ENCODE results near the gene FIBCD1.

Gene FIBCD1, protein sequence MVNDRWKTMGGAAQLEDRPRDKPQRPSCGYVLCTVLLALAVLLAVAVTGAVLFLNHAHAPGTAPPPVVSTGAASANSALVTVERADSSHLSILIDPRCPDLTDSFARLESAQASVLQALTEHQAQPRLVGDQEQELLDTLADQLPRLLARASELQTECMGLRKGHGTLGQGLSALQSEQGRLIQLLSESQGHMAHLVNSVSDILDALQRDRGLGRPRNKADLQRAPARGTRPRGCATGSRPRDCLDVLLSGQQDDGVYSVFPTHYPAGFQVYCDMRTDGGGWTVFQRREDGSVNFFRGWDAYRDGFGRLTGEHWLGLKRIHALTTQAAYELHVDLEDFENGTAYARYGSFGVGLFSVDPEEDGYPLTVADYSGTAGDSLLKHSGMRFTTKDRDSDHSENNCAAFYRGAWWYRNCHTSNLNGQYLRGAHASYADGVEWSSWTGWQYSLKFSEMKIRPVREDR

DNA sequence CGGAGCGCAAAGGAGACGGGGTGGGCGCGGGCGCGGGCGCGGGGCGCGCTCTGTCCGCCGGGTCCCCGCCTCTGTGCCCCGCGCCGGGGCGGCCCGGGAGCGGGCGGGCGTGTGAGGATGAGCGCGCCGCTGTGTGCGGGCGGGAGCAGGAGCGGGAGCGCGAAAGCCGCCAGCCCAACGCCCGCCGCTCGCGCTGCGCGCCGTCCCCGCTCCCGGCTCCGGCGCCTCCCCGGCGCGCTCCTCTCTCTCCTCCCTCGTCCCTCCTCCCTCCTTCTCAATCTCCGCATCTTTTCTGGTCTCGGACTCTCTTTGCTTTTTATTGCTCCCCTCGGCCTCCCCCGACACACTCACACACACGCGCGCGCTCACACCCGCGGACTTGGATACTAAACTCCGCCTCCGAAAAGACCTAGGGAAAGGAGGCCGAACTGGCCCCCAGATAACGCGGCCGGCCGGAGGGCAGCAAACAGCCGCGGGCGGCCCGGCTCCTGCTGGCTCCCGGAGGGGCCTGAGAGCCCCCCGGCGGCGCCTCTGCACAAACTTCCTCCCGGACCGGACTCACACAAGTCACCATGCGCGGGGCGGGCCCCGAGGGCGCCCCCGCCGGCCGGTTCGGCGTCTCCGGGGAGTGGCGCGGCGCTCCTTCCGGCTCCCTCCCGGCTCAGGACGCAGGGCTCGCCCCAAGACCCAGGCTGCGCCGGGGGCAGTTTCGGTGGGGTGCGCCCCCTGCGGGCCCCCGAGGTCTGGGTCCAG, at the start of gene FIBCD1:
Gene FIBCD1 (minus strand): TSS at position 596 of the 753 bp plus-strand sequence. CDS start 640 bp downstream, outside the sequence.
- peak; percentile 31 for DNase-seq

DNA sequence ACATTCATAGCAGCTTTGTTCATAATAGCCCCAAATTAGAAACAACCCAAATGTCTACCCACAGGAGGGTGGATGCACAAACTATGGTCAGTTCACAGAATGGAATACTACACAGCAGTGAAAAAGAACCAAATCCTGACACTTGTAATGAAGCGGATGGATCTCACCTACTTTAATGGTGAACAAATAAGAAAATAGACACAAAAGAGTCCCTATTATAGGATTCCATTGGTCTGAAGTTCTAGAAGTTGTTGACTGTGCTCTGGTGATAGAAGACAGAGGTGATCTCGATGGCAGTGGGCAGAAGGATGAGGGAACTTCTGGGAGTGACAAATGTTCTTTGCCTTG, 49.3 kb upstream of the FIBCD1 start:
- DNase-seq = no peak

DNA sequence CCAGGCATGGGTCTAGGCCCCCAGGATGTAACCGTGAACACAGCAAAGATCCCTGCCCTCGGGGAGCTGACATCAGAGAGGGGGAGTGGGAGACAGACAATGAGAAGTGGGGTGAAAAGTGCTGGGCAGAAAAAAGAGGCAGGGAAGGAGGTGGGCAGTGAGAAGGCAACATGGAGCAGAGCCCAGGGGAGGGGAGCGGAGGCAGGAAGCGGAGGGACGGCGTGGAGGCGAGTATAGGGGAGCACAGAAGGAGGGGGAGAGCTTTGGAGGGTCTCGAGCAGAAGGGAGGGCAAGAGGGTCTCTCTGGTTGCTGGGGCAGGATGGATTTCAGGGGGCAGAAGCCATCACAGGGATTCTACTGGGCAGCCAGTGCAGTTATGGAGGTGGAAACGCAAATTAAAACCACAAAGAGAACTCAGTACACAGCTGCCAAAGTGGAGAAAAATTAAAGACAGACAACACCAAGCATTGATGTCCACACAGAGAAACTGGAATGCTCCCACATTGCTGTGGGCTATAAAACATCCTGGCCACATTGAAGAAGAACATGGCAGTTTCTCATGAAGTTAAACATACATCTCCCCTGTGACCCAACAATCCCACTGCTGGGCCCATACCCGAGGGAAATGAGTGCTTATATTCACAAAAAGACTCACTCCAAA, 48.8 kb upstream of the FIBCD1 start:
- no peak for DNase-seq

DNA sequence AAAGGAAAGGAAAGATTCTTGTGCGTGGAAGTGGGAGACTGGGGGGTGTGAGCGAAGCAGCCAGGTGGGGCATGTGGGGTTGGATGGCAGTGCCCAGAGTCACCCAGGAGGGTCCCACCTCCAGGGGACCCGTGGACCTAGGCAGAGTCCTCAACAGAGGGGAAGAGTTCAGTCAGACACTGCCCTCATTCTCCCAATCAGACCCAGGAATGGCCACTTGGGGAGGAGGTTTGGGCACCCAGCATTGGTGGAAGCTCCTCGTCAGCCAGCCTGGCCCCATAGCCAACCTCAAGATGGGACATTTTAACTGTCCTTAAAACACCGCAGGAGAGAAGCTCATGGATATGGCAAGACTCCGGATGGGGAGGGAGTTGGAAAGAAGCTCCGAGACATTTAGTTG, 48.0 kb upstream of the FIBCD1 start:
- no peak for DNase-seq

DNA sequence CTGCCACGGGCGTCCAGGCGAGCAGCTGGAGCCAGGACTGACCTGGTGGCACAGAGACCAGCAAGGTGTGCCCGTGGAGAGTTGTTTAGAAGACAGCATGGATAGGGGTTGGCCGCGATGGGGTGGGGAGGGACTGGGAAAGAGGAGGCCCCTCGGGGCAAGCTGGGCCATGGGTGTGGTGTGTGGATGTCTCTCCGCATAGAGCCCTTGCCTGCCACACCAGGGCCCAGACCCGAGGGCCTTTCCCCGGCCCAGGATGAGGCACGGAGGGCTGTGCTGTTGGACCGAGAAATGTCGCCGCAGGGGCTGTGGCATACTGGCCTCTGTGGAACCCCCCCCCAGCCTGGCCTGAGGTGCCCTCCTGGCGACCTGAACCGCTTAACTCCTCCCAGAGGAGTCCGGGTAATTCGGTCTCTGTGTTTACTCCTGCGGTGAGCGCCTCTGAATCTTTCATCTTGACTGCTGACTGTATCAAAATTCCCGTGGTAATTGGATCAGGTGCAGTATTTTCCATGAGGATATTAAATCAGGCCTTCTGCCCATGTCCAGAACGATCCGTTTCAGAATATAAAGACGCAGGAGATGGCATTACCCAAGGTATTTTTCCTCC, 47.4 kb upstream of the FIBCD1 start:
- no peak for DNase-seq

DNA sequence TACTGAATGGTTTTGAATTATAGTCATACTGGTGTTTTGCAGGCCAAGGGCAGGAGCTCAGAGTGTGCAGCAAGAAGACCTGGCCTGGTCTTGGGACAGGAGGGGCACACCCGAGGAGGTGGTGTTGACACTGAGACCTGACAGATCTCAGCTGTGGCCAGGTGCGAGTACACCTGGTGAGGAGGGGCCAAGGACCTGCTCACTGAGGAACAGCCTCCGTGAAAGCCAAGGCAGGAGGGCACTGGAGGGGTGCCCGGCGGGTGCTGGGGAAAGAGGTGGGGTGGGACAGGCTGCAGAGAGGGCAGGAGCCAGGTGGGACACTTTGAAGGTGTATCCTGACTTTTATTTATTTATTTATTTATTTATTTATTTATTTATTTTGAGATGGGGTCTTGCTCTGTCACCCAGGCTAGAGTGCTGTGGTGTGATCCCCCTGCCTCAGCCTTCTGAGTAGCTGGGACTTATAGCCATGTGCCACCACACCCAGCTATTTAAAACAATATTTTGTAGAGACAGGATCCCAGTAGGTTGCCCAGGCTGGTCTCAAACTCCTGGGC, 46.6 kb upstream of the FIBCD1 start:
- DNase-seq = no peak

DNA sequence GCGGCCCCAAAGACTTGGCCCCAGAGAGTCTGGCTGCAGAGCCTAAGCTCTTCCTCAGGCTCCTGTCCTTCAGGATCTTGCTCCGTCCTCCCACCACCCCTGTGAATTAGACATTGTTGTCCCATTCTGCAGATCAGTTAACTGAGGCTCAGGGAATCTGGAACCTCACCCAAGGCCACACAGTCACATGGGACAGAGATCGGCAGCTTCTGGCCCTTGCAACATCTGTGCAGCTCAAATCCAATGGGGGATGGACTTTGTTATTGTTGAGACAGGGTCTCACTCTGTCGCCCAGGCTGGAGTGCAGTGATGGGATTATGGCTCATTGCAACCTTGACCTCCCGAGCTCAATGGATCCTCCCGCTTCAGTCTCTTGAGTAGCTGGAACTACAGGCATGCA, 46.0 kb upstream of the FIBCD1 start:
- no peak for DNase-seq

DNA sequence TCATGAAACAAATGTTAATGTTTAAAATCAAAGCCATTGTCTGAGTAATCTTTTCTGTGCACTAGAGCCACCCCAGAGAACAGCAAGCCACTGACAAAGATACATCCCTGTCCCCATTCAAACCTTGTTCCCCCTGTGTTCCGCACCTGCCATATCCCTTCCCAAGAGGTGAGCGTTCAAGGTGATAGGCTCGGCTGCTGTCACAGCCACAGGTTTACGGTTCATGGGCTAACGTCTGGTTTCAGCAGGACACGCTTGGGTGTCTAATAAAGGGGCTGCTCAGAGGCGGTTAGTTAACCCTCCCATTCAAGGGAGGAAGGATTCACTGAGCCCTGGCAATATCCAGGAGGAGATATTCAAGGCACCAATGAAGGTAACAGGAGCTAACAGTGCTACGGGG, 45.5 kb upstream of the FIBCD1 start:
- DNase-seq = no peak

DNA sequence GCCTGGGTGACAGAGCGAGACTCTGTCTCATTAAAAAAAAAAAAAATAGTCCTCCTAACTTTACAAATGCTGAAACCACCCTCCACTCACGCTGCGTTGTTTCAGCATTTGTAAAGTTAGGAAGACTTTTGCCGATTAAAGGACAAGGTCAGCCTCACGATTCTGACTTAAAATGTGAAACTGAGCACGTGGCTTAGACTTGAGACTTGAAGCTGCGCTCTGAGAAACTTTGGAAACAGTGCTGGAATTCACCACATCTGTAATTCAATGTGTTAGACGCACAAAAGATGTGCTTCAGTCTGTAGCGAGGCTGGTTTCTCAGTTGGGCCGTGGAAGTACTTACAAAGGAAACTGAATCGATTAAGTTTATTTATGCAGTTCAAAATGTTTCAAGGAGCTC, 44.9 kb upstream of the FIBCD1 start:
- no peak for DNase-seq

DNA sequence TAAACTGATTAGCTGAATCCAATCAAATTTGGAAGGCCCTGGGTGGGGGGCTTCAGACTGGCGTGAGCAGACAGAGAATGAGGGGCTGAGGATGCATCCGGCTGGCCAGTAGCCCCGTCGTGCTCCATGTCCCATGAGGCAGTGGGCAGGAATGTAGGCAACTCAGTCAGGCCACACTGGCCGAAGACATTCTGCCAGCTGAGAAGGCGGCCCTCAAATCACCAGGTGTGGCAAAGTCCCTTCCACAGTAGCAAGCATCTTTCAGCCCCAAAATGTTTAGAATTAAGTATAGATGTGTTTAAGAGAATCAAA, 44.3 kb upstream of the FIBCD1 start:
- DNase-seq = no peak

DNA sequence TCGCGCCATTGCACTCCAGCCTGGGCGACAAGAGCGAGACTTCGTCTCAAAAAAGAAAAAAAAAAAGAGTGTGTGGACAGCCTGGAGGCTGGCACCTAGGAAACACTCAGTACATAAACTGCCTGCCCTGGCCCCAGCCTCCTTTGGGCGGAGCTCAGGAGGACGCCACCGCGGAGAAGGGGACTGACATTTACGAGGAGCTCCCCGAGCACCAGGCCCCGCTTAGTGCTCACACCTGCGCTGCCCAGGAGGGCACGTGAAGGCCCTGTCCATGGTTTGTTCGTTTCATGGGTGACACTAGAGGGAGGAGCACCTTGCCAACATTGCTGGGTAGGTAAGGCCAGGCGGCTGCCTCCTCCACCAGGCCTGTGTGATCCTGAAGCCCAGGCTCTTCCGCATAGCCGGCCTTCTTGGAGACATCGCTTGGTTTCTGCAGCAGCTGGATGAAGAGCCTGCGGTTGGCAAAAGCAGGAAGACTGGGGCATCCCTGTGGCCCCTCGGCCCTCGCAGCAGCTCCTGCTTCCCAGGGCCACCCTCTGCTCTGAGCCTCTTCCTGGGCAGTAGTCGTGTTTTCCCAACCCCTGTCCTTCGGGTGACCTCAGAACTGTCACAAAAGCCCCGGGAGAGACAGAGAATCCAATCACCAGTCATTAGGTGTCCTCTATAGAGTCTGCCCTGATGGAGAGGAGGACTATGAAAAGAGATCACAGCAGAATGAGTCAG, 43.8 kb upstream of the FIBCD1 start:
- DNase-seq = no peak

DNA sequence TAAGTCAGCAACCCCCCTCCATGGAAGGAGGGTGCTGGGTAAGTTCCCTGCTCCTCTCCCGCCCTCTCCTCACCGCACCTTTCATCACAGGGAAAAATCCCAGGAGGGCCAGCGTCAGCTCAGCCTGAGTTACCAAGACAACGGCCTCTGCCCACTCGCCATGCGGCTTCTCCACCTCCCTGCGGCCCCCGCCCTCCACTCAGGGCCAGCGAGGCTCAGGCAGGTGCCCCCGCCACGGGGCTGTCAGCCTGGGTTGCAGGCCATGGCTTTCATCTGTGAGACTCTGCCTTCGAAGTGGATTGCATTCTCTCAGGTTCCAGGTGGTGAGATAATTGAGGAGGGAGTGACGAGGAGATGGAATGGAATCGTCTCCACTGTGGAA, 42.7 kb upstream of the FIBCD1 start:
- DNase-seq = no peak

DNA sequence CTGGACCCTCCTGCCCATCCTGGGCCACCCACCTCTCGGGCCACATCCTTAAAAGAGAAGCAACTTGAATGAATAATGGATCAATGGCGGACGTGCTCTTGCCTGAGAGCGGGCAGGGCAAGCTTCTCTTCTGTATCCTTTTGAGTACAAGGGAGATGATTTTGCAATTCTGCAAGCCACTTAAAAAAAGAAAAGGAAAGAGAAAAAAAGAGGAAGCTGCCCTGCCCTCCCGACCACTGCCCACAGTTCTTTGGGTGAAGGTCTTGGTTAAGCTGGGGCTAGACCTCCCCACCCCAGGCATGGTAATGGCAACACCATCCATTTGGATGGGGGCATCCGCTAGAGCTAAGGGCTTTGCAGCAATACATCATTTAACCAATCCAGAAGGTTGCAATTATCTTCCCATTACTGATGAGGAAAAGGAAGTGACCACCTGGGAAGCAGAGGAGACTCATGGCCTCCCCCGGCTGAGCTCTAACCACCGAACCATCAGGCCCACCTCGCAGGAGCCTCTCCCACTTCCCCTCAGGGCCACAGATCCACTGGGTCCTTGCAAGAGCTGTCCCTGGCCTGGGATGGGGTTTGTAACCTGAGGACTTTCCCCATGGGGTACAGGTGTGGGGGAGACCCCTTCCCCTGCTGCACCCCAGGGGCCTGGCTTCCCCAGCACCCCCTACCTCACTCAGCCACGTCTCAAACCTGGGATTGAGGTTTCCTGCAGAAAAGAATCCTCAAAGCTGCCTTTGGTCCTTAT, 42.1 kb upstream of the FIBCD1 start:
- DNase-seq = peak; percentile 73

DNA sequence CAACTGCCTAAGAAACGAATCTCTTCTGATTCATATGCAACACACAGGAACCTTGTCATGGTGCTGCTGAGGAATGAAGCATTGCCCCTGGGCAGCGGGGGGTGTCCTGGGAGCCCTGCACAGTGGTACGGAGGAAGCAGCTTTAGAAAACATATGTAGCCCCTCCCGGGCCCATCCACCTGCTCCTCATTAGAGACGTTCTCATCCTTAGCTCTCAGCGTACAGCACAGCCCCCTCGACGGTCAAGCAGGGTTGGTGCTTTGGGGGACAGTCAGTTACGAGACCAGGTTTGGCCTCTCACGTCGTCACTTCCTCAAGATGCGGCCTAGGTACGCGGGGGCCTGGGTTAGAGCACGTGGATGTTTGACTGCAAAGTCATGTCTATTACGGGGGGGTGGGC, 41.5 kb upstream of the FIBCD1 start:
- DNase-seq = no peak

DNA sequence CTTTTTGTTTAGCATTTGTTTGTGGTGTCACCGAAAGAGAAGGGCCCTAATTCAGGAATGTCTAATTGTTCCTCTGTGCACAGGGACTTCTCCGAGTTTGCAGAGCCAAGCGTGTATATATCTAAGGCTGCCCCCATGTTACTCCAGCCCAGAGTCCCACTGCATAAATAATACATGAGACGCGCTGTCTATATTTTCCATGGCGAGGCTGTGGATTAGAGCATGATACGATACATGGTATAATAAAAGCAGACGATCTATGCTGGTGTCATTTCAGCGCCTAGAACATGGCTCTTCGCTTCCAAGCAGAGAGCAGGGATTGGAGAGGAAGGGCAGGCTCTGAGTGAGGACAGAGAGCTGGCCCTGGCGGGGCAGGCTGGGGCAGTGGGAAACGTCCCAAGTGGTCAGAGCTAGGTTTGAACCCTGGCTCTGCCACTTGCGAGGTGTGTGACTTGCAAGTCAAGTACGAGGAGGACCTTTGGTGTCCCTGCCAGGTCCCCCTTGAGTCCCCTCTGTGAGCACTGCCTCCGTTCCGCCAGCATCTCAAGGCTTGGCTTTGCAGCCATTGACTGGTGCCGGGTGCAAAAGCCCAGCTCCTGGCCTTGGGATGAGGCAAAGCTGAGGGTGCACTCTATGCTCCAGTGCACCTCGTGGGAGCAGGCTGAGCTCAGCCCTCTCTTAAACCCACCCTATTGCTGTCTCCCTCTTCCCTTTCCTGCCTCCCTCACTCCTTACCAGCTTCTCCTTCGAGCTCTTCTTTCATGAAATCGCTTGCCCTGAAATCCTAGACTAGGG, 40.7 kb upstream of the FIBCD1 start:
- no peak for DNase-seq

DNA sequence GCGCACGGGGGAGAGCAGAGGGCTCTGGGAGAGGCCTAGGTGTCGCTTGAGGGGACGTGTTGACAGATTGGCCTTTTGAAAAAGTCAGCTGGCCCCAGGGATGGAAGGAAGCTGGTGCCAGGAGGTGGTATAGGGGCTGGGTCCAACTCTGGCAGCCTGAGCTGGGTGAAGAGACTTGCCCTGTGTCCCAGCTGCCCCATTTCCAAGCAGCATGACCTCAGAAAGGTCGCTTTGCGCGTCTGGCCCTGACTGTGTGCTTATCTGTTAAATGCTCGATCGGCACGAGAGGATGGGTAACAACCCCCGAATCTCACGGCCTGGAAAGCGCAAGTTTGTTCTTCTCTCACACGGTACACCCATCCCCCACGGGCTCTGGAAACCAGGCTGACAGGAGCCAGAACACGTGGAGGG, 38.8 kb upstream of the FIBCD1 start:
- DNase-seq = no peak

DNA sequence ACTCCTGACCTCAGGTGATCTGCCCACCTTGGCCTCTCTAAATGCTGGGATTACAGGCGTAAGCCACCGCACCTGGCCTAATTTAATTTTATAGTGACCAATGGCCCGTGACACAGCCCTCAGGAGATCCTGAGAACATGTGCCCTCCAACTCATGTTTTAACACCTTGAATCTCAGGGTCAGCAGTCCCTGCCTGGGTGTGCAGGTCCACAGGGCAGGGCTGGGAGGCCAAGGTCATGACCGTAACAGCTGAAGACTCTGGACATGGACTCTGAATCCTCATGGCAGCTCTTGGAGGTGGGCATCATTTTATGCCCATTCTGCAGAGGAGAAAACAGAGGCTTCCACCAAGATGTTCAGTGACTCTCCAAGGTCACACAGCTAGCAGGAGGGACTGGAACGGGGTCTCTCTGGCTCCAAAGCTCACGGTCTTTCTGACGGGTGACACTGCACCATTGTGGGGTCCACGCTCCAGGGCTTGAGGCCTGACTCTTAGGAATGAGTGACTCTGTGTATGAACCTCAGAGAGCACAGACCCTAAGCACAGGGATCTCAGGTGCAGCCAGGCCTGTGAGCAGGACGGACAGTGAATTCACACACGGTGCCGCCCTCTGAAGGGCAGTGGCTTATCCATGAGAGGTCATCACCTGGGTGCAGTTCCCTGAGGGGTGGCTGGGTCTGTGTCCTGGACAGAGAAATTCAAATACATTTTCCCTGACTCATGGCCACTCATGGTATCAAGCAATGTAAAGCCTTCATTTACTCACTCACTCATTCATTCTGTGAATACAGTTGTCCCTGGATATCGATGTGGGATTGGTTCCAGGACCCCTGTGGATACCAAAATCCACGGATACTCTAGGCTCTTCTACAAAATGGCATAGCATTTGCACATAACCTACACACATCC, 37.1 kb upstream of the FIBCD1 start:
- DNase-seq = no peak

DNA sequence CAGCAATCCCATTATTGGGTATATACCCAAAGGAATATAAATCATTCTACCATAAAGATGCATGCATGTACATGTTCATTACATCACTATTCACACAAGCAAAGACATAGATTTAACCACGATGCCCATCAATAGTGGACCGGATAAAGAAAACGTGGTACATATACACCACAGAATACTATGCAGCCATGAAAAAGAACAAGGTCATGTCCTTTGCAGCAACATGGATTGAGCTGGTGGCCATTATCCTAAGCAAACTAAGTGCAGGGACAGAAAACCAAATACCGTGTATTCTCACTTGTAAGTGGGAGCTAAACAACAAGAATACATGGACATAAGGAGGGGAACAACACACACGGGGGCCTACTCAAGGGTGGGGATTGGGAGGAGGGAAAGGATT, 36.1 kb upstream of the FIBCD1 start:
- no peak for DNase-seq

DNA sequence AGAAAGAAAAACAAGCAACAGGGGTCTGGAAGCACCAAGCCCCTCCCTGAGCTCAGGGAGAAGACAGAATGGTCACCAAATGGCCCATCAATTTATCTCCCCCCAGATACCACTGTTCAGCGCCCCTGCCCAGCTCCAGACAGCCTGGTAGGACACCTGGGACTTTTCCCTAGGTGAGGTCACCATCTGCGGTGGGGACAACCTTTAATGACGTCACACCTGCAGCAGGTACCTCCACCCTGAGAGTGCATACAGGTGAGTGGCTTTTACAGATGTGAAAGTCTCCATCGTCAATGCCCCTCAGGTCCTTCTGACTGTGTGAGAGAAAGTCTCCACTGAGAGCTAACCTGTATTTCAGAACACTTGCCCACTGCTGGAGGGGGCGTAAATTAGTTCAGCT, 35.6 kb upstream of the FIBCD1 start:
- DNase-seq = no peak

All from OCI-M1 (cell line).